ENCODE results near the gene FRMPD3. TPM values are rescaled to one million over a fixed set of nuclear protein-coding genes. Genes with fewer than 3 reads are reported as not detected.

Gene FRMPD3
- total RNA-seq, result 0.35 TPM

GRCh38 chrX:107448998-107449835 is at the start of gene FRMPD3:
FRMPD3 (plus strand) TSS chrX:107449652; CDS start chrX:107526589, 76,937 bp downstream.

Other genes starting within 250 kb of the FRMPD3 start
- gene NUP62CL, start 243.2 kb upstream of the FRMPD3 start, total RNA-seq, result 15.8 TPM
- gene DNAAF6, start 243.0 kb upstream of the FRMPD3 start, total RNA-seq, result not detected
- 31.5 TPM for gene PRPS1, start 178.9 kb downstream of the FRMPD3 start, total RNA-seq